HEK293 (cell line): ENCODE measurements around the gene CMYA5.

Experiments
- CTCF ChIA-PET: fragments of 350-600 bp; formaldehyde crosslinking; extraction: SDS; loops from one replicate; lab custom pipeline; 2021; ENCODE audit warnings: antibody characterized with exemption; lab: Yijun Ruan, JAX
- POLR2A ChIA-PET: fragments of 300-600 bp; formaldehyde crosslinking; extraction: SDS; loops from one replicate; lab custom pipeline; 2020; ENCODE audit warnings: antibody characterized with exemption, inconsistent platforms; lab: Yijun Ruan, JAX
- H3K27ac ChIP-seq: fragments of 200-500 bp; sonication (Bioruptor generic); 2 replicates; pipeline ENCODE4 v1.5.1; 2014; ENCODE audit warnings: low read depth, low read length, control low read depth, inconsistent platforms; ENCODE audit errors: extremely low read depth
- H3K36me3 ChIP-seq, 2 experiments: fragments of 200-500 bp in 1 of 2; sonication (Bioruptor generic) in 1 of 2; 1 replicate in 1 of 2; 2 replicates in 1 of 2; pipeline ENCODE4 v1.5.1; 2014 to 2017; ENCODE audit warnings: inconsistent platforms in 2 of 2, low read length in 2 of 2; ENCODE audit not compliant: control insufficient read depth in 2 of 2, insufficient read depth in 1 of 2
- H3K4me1 ChIP-seq: fragments of 200-500 bp; sonication (Bioruptor generic); 2 replicates; pipeline ENCODE4 v1.5.1; 2014; ENCODE audit warnings: mild to moderate bottlenecking, low read length, inconsistent platforms; ENCODE audit not compliant: control insufficient read depth, insufficient read depth
- H3K4me3 ChIP-seq: 2 replicates; pipeline ENCODE4 v1.5.1; 2011; ENCODE audit warnings: low read depth, mild to moderate bottlenecking, control low read depth, low read length, moderate library complexity
- H3K9me3 ChIP-seq: fragments of 200-500 bp; sonication (Bioruptor generic); 2 replicates; pipeline ENCODE4 v1.5.1; 2014; ENCODE audit warnings: low read depth, low read length, inconsistent platforms; ENCODE audit not compliant: control insufficient read depth, insufficient read depth
- CTCF ChIP-seq: fragments of 450-650 bp; formaldehyde crosslinking; IDR thresholded peaks from 2 replicates; pipeline ENCODE4 v1.5.1; 2016; ENCODE audit warnings: missing biosample characterization, missing genetic modification characterization
- GLI2 ChIP-seq: fragments of 450-650 bp; formaldehyde crosslinking; IDR thresholded peaks from 2 replicates; pipeline ENCODE4; 2017; ENCODE audit warnings: missing biosample characterization, missing genetic modification characterization, low read depth, borderline replicate concordance
- SCRT2 ChIP-seq: fragments of 450-650 bp; formaldehyde crosslinking; IDR thresholded peaks from 2 replicates; pipeline ENCODE4 v1.5.1; 2016; ENCODE audit warnings: missing biosample characterization, missing genetic modification characterization
- ZBTB17 ChIP-seq: fragments of 450-650 bp; formaldehyde crosslinking; IDR thresholded peaks from 2 replicates; pipeline ENCODE4 v1.5.1; 2016; ENCODE audit warnings: missing biosample characterization, missing genetic modification characterization
- ZNF274 ChIP-seq, 2 experiments: fragments of 200-500 bp in 1 of 2; fragments of 450-650 bp in 1 of 2; sonication (Bioruptor generic) in 1 of 2; formaldehyde crosslinking in 1 of 2; IDR thresholded peaks; 2 replicates each; pipeline versions ENCODE4 v1.5.1 to v1.6.1; 2014 to 2016; ENCODE audit warnings: borderline replicate concordance in 1 of 2, inconsistent platforms in 1 of 2, low read length in 1 of 2, missing biosample characterization in 1 of 2, missing genetic modification characterization in 1 of 2
- ZNF37A ChIP-seq: fragments of 450-650 bp; IDR thresholded peaks from 2 replicates; pipeline ENCODE4 v1.5.1; 2018; ENCODE audit warnings: missing biosample characterization, missing genetic modification characterization
- ZNF404 ChIP-seq: fragments of 450-650 bp; formaldehyde crosslinking; IDR thresholded peaks from 2 replicates; pipeline ENCODE4 v1.5.1; 2017; ENCODE audit warnings: missing biosample characterization, missing genetic modification characterization
- ZNF561 ChIP-seq: fragments of 450-650 bp; IDR thresholded peaks from 2 replicates; pipeline ENCODE4 v1.5.1; 2018; ENCODE audit warnings: missing biosample characterization, missing genetic modification characterization, borderline replicate concordance
- ZNF596 ChIP-seq: fragments of 450-650 bp; IDR thresholded peaks from 2 replicates; pipeline ENCODE4 v1.5.0; 2018; ENCODE audit warnings: missing biosample characterization, mild to moderate bottlenecking, missing genetic modification characterization, moderate library complexity
- ZNF670 ChIP-seq: fragments of 450-650 bp; formaldehyde crosslinking; IDR thresholded peaks from 2 replicates; pipeline ENCODE4 v1.5.1; 2016; ENCODE audit warnings: missing biosample characterization, missing genetic modification characterization, low read depth
- ZSCAN30 ChIP-seq: fragments of 450-650 bp; IDR thresholded peaks from 2 replicates; pipeline ENCODE4 v1.5.1; 2018; ENCODE audit warnings: missing biosample characterization, mild to moderate bottlenecking, missing genetic modification characterization, moderate library complexity
- TF ChIP-seq, protein P1 (sequence below): fragments of 450-650 bp; formaldehyde crosslinking; IDR thresholded peaks from 2 replicates; pipeline ENCODE4 v1.5.1; 2016; ENCODE audit warnings: missing biosample characterization, missing genetic modification characterization, low read depth

Gene CMYA5

GRCh38 chr5:79827159-79827629 is 137.6 kb downstream of the CMYA5 start:
- no peaks in the 10 kb centered on the region for H3K4me1 ChIP-seq
- TF ChIP-seq ZBTB17 (tag by site-specific recombination) (no peak), ZNF274 (IDR thresholded peaks at IDR 0.05; ENCODE audit: low read length) (no peak), ZNF274 (tag by site-specific recombination; IDR thresholded peaks at IDR 0.05; ENCODE audit: borderline replicate concordance) (no peak), ZNF561 (tag by site-specific recombination) (no peak), ZNF670 (tag by site-specific recombination) (no peak), ZSCAN30 (tag by site-specific recombination) (no peak), ZNF596 (tag by site-specific recombination) (no peak), ZNF404 (tag by site-specific recombination) (no peak)
- TF ChIP-seq, protein P1, sequence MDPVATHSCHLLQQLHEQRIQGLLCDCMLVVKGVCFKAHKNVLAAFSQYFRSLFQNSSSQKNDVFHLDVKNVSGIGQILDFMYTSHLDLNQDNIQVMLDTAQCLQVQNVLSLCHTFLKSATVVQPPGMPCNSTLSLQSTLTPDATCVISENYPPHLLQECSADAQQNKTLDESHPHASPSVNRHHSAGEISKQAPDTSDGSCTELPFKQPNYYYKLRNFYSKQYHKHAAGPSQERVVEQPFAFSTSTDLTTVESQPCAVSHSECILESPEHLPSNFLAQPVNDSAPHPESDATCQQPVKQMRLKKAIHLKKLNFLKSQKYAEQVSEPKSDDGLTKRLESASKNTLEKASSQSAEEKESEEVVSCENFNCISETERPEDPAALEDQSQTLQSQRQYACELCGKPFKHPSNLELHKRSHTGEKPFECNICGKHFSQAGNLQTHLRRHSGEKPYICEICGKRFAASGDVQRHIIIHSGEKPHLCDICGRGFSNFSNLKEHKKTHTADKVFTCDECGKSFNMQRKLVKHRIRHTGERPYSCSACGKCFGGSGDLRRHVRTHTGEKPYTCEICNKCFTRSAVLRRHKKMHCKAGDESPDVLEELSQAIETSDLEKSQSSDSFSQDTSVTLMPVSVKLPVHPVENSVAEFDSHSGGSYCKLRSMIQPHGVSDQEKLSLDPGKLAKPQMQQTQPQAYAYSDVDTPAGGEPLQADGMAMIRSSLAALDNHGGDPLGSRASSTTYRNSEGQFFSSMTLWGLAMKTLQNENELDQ (tag by site-specific recombination): no peak
- H3K36me3 ChIP-seq: no peaks in the 10 kb centered on the region
- H3K27ac ChIP-seq: no peak overlapping the region
- ChIA-PET CTCF (interaction anchor here (0.9 kb wide), 1 partner anchor 262 kb away, joined by 3 read pairs; no protein-coding TSS in a partner anchor), POLR2A (no interaction called here)
- no peak overlapping the region for H3K4me3 ChIP-seq
- H3K9me3 ChIP-seq: no peaks in the 10 kb centered on the region

GRCh38 chr5:79829260-79829659 is 139.6 kb downstream of the CMYA5 start:
- ChIA-PET POLR2A (no interaction called here), CTCF (interaction anchor here (0.8 to 1.6 kb wide), 4 partner anchors 8 to 112 kb away, joined by 3 to 7 read pairs (median 4); no protein-coding TSS in a partner anchor)
- Histone ChIP-seq H3K4me3 (no peak overlapping the region), H3K4me1 (no peaks in the 10 kb centered on the region), H3K9me3 (no peaks in the 10 kb centered on the region), H3K27ac (no peak overlapping the region), H3K36me3 (no peaks in the 10 kb centered on the region)
- TF ChIP-seq CTCF (tag by site-specific recombination): peak; percentile 31; the same call in 1 of the 2 replicates
- TF ChIP-seq ZNF37A (tag by site-specific recombination): no peak

- H3K27ac ChIP-seq: no peak overlapping the region
- no peaks in the 10 kb centered on the region for H3K4me1 ChIP-seq
- ChIA-PET CTCF (interaction anchor here (0.6 to 0.8 kb wide), 3 partner anchors 17 to 631 kb away, joined by 5 to 6 read pairs (median 5); no protein-coding TSS in a partner anchor), POLR2A (no interaction called here)
- H3K36me3 ChIP-seq: no peaks in the 10 kb centered on the region
- TF ChIP-seq GLI2 (tag by site-specific recombination) (no peak), SCRT2 (tag by site-specific recombination) (0 out of 2 replicates have a peak, but pooled peaks have one; percentile 10)
- no peak overlapping the region for H3K4me3 ChIP-seq
- H3K9me3 ChIP-seq: no peaks in the 10 kb centered on the region
These were observed 142.0 kb downstream of the CMYA5 start for GRCh38 chr5:79831381-79832309.
